Measurements from ENCODE around the gene SPATC1L. TPM values are rescaled to one million over a fixed set of nuclear protein-coding genes. Genes with fewer than 3 reads are reported as not detected.

The SPATC1L gene
- total and polyA plus RNA-seq, 2 donors (not counting 3 experiments of a cell fraction or from before 2014, with no cell fraction given), result 11.5 to 15.3 TPM

DNA sequence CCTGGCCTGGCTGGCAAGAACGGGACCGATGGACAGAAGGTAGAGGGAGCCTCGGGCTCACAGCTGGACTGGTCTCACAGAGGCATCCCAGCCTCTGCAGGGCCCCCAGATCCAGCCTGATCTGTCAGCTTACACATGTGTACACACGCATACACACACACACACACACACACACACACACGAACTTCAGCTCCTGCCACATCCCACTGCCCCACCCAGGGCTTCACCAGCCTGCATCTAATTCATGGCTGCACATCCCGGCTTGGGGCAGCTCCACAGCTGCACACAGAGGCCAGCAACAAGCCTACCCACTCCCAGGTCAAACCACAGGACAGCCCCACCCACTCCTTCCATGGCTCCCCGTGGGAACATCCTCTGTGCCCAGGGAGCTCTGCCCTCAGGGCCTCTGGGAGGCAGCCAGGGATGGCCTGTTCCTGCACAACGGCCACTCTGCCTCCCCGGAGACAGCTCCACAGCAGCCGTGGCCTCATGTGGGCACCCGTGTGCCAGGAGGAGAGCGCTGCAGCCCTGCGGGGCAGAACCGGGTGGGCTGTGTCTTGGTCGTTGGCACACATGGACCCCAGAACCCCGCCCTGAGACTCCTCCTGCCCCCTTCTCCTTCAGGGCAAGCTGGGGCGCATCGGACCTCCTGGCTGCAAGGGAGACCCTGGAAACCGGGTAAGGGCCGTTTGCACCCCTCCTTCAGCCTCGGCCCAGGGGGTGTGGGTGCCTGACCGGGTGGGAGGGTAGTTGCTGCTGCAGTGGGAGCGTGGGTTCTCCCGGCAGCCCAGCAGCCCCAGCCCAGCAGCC is 67.3 kb downstream of the SPATC1L start:
- Histone ChIP-seq H4K20me1 (replicated peaks; ENCODE audit: control insufficient read depth, extremely low read depth, insufficient read depth, low read length) (no peaks in the 10 kb centered on the region), H3K27ac (ENCODE audit: insufficient read depth, low read depth, low read length) (no peak overlapping the region), H3K4me3 (replicated peaks in 1 of 3; ENCODE audit: insufficient read depth in 1 of 3, low read depth in 1 of 3, low read length in 3 of 3) (no peak overlapping the region), H3K79me2 (ENCODE audit: control insufficient read depth, insufficient read depth, low read length) (no peaks in the 10 kb centered on the region), H3K36me3 (ENCODE audit: control insufficient read depth in 2 of 2, extremely low read depth in 1 of 2, insufficient read depth in 2 of 2, low read length in 2 of 2) (no peaks in the 10 kb centered on the region), H3K9ac (replicated peaks; ENCODE audit: extremely low read depth, insufficient read depth, low read length) (no peak overlapping the region), H3K9me1 (replicated peaks; ENCODE audit: control insufficient read depth, extremely low read depth, insufficient read depth, low read length) (no peaks in the 10 kb centered on the region), H3K9me3 (replicated peaks; ENCODE audit: control insufficient read depth, insufficient read depth, low read length) (no peaks in the 10 kb centered on the region), H3K27me3 (ENCODE audit: control insufficient read depth in 2 of 2, insufficient read depth in 2 of 2, low read length in 2 of 2) (no peaks in the 10 kb centered on the region), H3K4me2 (ENCODE audit: insufficient read depth, low read length) (no peak overlapping the region), H2AFZ (ENCODE audit: low read depth, low read length) (no peak overlapping the region), H3K4me1 (ENCODE audit: control insufficient read depth, extremely low read depth, insufficient read depth, low read length) (no peaks in the 10 kb centered on the region)
- dilution Hi-C loops (cut with MboI; ENCODE audit: extremely low pct_ligation_motif_present, low sequenced_read_pairs) (no loop called here), intact Hi-C loops (cut with micrococcal nuclease) (no loop called here)
- FAIRE-seq, result no peak
- ChIA-PET POLR2A (no interaction called here), CTCF (no interaction called here)
- no TSS peak for BruUV-seq (replicated peaks)
- no peak for TF ChIP-seq POLR2A (IDR thresholded peaks at IDR 0.05; ENCODE audit: low read depth, low read length)
- TF ChIP-seq, protein P1, sequence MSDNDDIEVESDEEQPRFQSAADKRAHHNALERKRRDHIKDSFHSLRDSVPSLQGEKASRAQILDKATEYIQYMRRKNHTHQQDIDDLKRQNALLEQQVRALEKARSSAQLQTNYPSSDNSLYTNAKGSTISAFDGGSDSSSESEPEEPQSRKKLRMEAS (IDR thresholded peaks at IDR 0.05; ENCODE audit: insufficient read depth, insufficient read length), result no peak
- no peak for DNase-seq (ENCODE audit: low read depth, low spot score)

DNA sequence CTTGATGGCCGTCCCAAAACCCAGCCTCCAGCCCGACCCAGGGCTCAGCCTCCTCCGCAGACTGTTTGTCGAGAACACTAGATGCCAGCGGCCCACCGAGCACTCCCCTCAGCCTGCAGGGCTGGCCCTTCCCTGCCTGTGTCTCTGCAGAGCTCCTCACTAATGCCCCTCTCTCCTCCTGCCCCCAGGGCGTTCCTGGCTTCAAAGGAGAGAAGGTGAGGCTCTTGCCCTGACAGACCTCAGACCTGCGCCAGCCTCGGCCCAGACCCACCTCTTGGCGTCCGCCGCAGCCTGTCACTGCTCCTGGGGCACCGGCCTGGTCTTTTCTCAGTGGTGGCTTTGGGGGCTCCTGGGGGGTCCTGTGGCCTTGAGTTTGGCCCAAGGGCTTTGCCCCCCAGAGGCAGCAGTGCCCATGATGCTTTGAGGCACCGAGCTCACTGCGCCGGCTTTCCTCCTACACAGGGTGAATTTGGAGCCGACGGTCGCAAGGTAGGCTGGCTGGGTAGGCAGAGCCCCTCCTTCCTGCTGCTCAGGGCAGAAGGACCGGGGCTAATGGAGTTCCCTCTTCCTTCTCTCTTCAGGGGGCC is 68.0 kb downstream of the SPATC1L start:
- Histone ChIP-seq H2AFZ (ENCODE audit: low read depth, low read length) (no peak overlapping the region), H3K9ac (replicated peaks; ENCODE audit: extremely low read depth, insufficient read depth, low read length) (no peak overlapping the region), H3K9me3 (replicated peaks; ENCODE audit: control insufficient read depth, insufficient read depth, low read length) (no peaks in the 10 kb centered on the region), H3K79me2 (ENCODE audit: control insufficient read depth, insufficient read depth, low read length) (no peaks in the 10 kb centered on the region), H3K4me1 (ENCODE audit: control insufficient read depth, extremely low read depth, insufficient read depth, low read length) (no peaks in the 10 kb centered on the region), H3K4me2 (ENCODE audit: insufficient read depth, low read length) (no peak overlapping the region), H3K9me1 (replicated peaks; ENCODE audit: control insufficient read depth, extremely low read depth, insufficient read depth, low read length) (no peaks in the 10 kb centered on the region), H3K27me3 (ENCODE audit: control insufficient read depth in 2 of 2, insufficient read depth in 2 of 2, low read length in 2 of 2) (no peaks in the 10 kb centered on the region), H3K36me3 (ENCODE audit: control insufficient read depth in 2 of 2, extremely low read depth in 1 of 2, insufficient read depth in 2 of 2, low read length in 2 of 2) (no peaks in the 10 kb centered on the region), H3K4me3 (replicated peaks in 1 of 3; ENCODE audit: insufficient read depth in 1 of 3, low read depth in 1 of 3, low read length in 3 of 3) (no peak overlapping the region), H4K20me1 (replicated peaks; ENCODE audit: control insufficient read depth, extremely low read depth, insufficient read depth, low read length) (no peaks in the 10 kb centered on the region), H3K27ac (ENCODE audit: insufficient read depth, low read depth, low read length) (no peak overlapping the region)
- dilution Hi-C loops (cut with MboI; ENCODE audit: extremely low pct_ligation_motif_present, low sequenced_read_pairs) (no loop called here), intact Hi-C loops (cut with micrococcal nuclease) (no loop called here)
- CTCF ChIA-PET, result no interaction called here
- DNase-seq (ENCODE audit: low read depth, low spot score) (no peak), FAIRE-seq (no peak)
- BruUV-seq (replicated peaks), result no TSS peak
- POLR2A ChIA-PET, result no interaction called here
- TF ChIP-seq GATA2 (IDR thresholded peaks at IDR 0.05; ENCODE audit: insufficient read depth, insufficient read length, low read depth, low read length) (no peak), POLR2AphosphoS5 (IDR thresholded peaks at IDR 0.05; ENCODE audit: insufficient read depth, low read depth, low read length) (no peak), POLR2A (IDR thresholded peaks at IDR 0.05; ENCODE audit: low read depth, low read length) (no peak), FOS (IDR thresholded peaks at IDR 0.05; ENCODE audit: borderline replicate concordance, insufficient read depth, low read length) (no peak), MYC (IDR thresholded peaks at IDR 0.05; ENCODE audit: low read depth, low read length) (no peak), JUN (IDR thresholded peaks at IDR 0.05; ENCODE audit: borderline replicate concordance, insufficient read depth, insufficient read length, low read depth) (no peak), EZH2 (IDR thresholded peaks at IDR 0.05; ENCODE audit: borderline replicate concordance, low read depth, low read length, severe bottlenecking) (no peak)
- TF ChIP-seq, protein P2, sequence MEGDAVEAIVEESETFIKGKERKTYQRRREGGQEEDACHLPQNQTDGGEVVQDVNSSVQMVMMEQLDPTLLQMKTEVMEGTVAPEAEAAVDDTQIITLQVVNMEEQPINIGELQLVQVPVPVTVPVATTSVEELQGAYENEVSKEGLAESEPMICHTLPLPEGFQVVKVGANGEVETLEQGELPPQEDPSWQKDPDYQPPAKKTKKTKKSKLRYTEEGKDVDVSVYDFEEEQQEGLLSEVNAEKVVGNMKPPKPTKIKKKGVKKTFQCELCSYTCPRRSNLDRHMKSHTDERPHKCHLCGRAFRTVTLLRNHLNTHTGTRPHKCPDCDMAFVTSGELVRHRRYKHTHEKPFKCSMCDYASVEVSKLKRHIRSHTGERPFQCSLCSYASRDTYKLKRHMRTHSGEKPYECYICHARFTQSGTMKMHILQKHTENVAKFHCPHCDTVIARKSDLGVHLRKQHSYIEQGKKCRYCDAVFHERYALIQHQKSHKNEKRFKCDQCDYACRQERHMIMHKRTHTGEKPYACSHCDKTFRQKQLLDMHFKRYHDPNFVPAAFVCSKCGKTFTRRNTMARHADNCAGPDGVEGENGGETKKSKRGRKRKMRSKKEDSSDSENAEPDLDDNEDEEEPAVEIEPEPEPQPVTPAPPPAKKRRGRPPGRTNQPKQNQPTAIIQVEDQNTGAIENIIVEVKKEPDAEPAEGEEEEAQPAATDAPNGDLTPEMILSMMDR (IDR thresholded peaks at IDR 0.05; ENCODE audit: extremely low read depth in 1 of 2, insufficient read depth in 1 of 2, low read depth in 1 of 2, low read length in 2 of 2), result no peak
- TF ChIP-seq, protein P1 (IDR thresholded peaks at IDR 0.05; ENCODE audit: insufficient read depth, insufficient read length), result no peak
